Retinal pigment epithelial cell (primary cell): Measurements from ENCODE around the gene LONRF3.

Experiments used
- DNase-seq: peaks from one replicate; pipeline ENCODE4 v3.0.0-alpha.2; 2010; ENCODE audit warnings: low read depth
- H3K4me3 ChIP-seq: 2 replicates; pipeline ENCODE4 v1.5.1; 2011; ENCODE audit warnings: mild to moderate bottlenecking, low read length, control low read depth, moderate library complexity
- CTCF ChIP-seq: conservative IDR thresholded peaks from 2 replicates; pipeline ENCODE4 v1.5.1; 2011; ENCODE audit warnings: low read depth, low read length, control low read depth, inconsistent platforms

The LONRF3 gene

DNA sequence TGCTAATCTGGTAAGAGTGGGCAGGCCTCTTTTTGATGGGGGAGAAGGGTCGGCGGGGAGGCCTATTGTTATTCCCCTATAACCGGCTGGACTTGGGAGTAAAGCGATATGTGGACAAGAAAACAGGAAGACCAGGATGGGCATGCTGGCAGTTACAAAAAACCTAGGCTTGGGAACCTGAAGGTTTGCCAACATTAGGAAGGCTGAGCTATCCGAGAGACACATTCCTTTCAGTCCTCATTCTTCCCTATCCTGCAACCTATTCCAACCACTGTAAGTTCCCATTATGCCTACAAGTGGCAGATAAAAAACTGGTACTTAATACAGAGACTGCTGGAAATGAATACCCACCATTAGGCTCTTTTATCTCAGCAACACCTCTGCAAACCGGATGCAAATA lies 66.0 kb downstream of the LONRF3 start:
- DNase-seq: no peak
- TF ChIP-seq CTCF: no peak
- H3K4me3 ChIP-seq: no peak overlapping the region

GRCh38 chrX:119041175-119041574 lies 66.8 kb downstream of the LONRF3 start:
- no peak overlapping the region for H3K4me3 ChIP-seq
- TF ChIP-seq CTCF: no peak
- peak; percentile 34 for DNase-seq

- no peak overlapping the region for H3K4me3 ChIP-seq
- TF ChIP-seq CTCF: no peak
- no peak for DNase-seq
These were observed 67.6 kb downstream of the LONRF3 start for GRCh38 chrX:119042040-119042439.

- DNase-seq: no peak
- no peak overlapping the region for H3K4me3 ChIP-seq
- no peak for TF ChIP-seq CTCF
These were observed 68.6 kb downstream of the LONRF3 start for GRCh38 chrX:119042996-119043395.

GRCh38 chrX:119045884-119046283 lies 71.5 kb downstream of the LONRF3 start:
- no peak for TF ChIP-seq CTCF
- H3K4me3 ChIP-seq: no peak overlapping the region
- DNase-seq: no peak

- no peak overlapping the region for H3K4me3 ChIP-seq
- no peak for TF ChIP-seq CTCF
- no peak for DNase-seq
These were observed 81.3 kb downstream of the LONRF3 start for GRCh38 chrX:119055687-119056086.

- no peak overlapping the region for H3K4me3 ChIP-seq
- no peak for DNase-seq
- TF ChIP-seq CTCF: no peak
These were observed 88.4 kb downstream of the LONRF3 start for GRCh38 chrX:119062750-119063374.
